Calu3 (cell line): Measurements from ENCODE around the gene LACTB. TPM values are rescaled to one million over a fixed set of nuclear protein-coding genes. Genes with fewer than 3 reads are reported as not detected.

Experiments
- BruUV-seq: library from RNA; stranded (reverse); fragments of 400-500 nt; replicated peaks from 2 replicates; lab custom pipeline; 2021; lab: Mats Ljungman, UMichigan
- CTCF ChIA-PET: fragments of 300-600 bp; sonication (Branson Sonifier 250); formaldehyde crosslinking; loops from one replicate; lab custom pipeline; 2022; ENCODE audit warnings: antibody characterized with exemption; lab: Charles Lee
- DNase-seq: peaks from one replicate; pipeline ENCODE4 v3.0.0; 2022
- H3K27ac Mint-ChIP-seq: one replicate; pipeline ENCODE4 v1.8.0; 2022; ENCODE audit warnings: mixed read lengths; ENCODE audit not compliant: unreplicated experiment
- H3K27me3 Mint-ChIP-seq: one replicate; pipeline ENCODE4 v1.8.0; 2022; ENCODE audit warnings: mixed read lengths; ENCODE audit not compliant: unreplicated experiment
- H3K36me3 Mint-ChIP-seq: one replicate; pipeline ENCODE4 v1.8.0; 2022; ENCODE audit warnings: mild to moderate bottlenecking, moderate library complexity, mixed read lengths; ENCODE audit not compliant: insufficient read depth, unreplicated experiment
- H3K4me1 Mint-ChIP-seq: one replicate; pipeline ENCODE4 v1.8.0; 2022; ENCODE audit warnings: mild to moderate bottlenecking, low read depth, mixed read lengths; ENCODE audit not compliant: unreplicated experiment
- H3K4me3 Mint-ChIP-seq: one replicate; pipeline ENCODE4 v1.8.0; 2022; ENCODE audit warnings: mild to moderate bottlenecking, low read depth, moderate library complexity, mixed read lengths; ENCODE audit not compliant: unreplicated experiment
- H3K9me3 Mint-ChIP-seq: one replicate; pipeline ENCODE4 v1.8.0; 2022; ENCODE audit warnings: low read depth, mixed read lengths; ENCODE audit not compliant: unreplicated experiment
- CTCF ChIP-seq: fragments of 200-600 bp; IDR thresholded peaks from one replicate; pipeline ENCODE4 v1.8.0; 2022; ENCODE audit warnings: antibody characterized with exemption; ENCODE audit not compliant: unreplicated experiment
- intact Hi-C: fragments of 100-400 bp; cut with micrococcal nuclease; formaldehyde crosslinking; loops from one replicate; pipeline ENCODE4 v1.10.0; 2022; ENCODE audit not compliant: unreplicated experiment
- total RNA-seq: library from RNA; stranded (reverse); gene quantifications from 2 replicates; pipeline ENCODE4 v1.2.3, GENCODE V29; 2022

The LACTB gene
- total RNA-seq, 1 experiment from 2014 or later: 16.1 TPM

GRCh38 chr15:63181648-63182047, 60.0 kb downstream of the LACTB start:
- intact Hi-C loops: no loop called here
- no peak for TF ChIP-seq CTCF
- H3K9me3 Mint-ChIP-seq: no peaks in the 10 kb centered on the region
- DNase-seq: no peak
- CTCF ChIA-PET: no interaction called here
- H3K4me3 Mint-ChIP-seq: no peak overlapping the region
- no peaks in the 10 kb centered on the region for H3K36me3 Mint-ChIP-seq
- no peaks in the 10 kb centered on the region for H3K27me3 Mint-ChIP-seq
- no peak overlapping the region for H3K27ac Mint-ChIP-seq
- BruUV-seq: no TSS peak
- peaks cover 8% of the 10 kb centered on the region for H3K4me1 Mint-ChIP-seq

GRCh38 chr15:63185206-63185605, 63.5 kb downstream of the LACTB start:
- no TSS peak for BruUV-seq
- CTCF ChIA-PET: interaction anchor here (0.6 kb wide), 1 partner anchor 263 kb away, joined by 3 read pairs; no protein-coding TSS in a partner anchor
- no peak for DNase-seq
- no peaks in the 10 kb centered on the region for H3K9me3 Mint-ChIP-seq
- intact Hi-C loops: no loop called here
- H3K27ac Mint-ChIP-seq: no peak overlapping the region
- peaks cover 9% of the 10 kb centered on the region for H3K4me1 Mint-ChIP-seq
- TF ChIP-seq CTCF: no peak
- peaks cover 7% of the 10 kb centered on the region for H3K27me3 Mint-ChIP-seq
- peaks cover 17% of the 10 kb centered on the region for H3K36me3 Mint-ChIP-seq
- H3K4me3 Mint-ChIP-seq: no peak overlapping the region

GRCh38 chr15:63186065-63186464, 64.4 kb downstream of the LACTB start:
- peaks cover 7% of the 10 kb centered on the region for H3K27me3 Mint-ChIP-seq
- H3K36me3 Mint-ChIP-seq: peaks cover 19% of the 10 kb centered on the region
- intact Hi-C loops: no loop called here
- H3K27ac Mint-ChIP-seq: no peak overlapping the region
- TF ChIP-seq CTCF: no peak
- peaks cover 18% of the 10 kb centered on the region for H3K4me1 Mint-ChIP-seq
- CTCF ChIA-PET: no interaction called here
- no peaks in the 10 kb centered on the region for H3K9me3 Mint-ChIP-seq
- H3K4me3 Mint-ChIP-seq: no peak overlapping the region
- BruUV-seq: no TSS peak
- no peak for DNase-seq

- no peak for TF ChIP-seq CTCF
- Mint-ChIP-seq H3K4me3 (no peak overlapping the region), H3K36me3 (peaks cover 19% of the 10 kb centered on the region), H3K9me3 (no peaks in the 10 kb centered on the region), H3K27me3 (peaks cover 7% of the 10 kb centered on the region), H3K27ac (no peak overlapping the region), H3K4me1 (peaks cover 28% of the 10 kb centered on the region)
- BruUV-seq: no TSS peak
- DNase-seq: no peak
- intact Hi-C loops: no loop called here
- CTCF ChIA-PET: no interaction called here
Measured at GRCh38 chr15:63187589-63188226, 66.0 kb downstream of the LACTB start.
